Measurements from ENCODE around the gene ZNF609. TPM values are rescaled to one million over a fixed set of nuclear protein-coding genes. Genes with fewer than 3 reads are reported as not detected.

The ZNF609 gene
- polyA plus RNA-seq, 1 donor from 2014 or later, result 11.8 TPM

- H3K9me3 ChIP-seq (ENCODE audit: low read length), result no peaks in the 10 kb centered on the region
- no peak overlapping the region for H3K4me2 ChIP-seq (ENCODE audit: low read length)
These were observed 16.4 kb upstream of the ZNF609 start for GRCh38 chr15:64443747-64444621.

More at GRCh38 chr15:64443747-64444621, 16.4 kb upstream of the ZNF609 start:
- Histone ChIP-seq H3K79me2 (replicated peaks; ENCODE audit: insufficient read depth, low read length) (no peaks in the 10 kb centered on the region), H3K27me3 (ENCODE audit: insufficient read depth, low read depth, low read length) (no peaks in the 10 kb centered on the region), H3K36me3 (ENCODE audit: insufficient read depth, low read length) (no peaks in the 10 kb centered on the region), H3F3A (ENCODE audit: insufficient read depth, low read length, poor library complexity, severe bottlenecking) (no peaks in the 10 kb centered on the region), H3K27ac (ENCODE audit: low read length) (no peak overlapping the region), H3K9ac (ENCODE audit: low read length) (no peak overlapping the region), H3K9me2 (ENCODE audit: insufficient read depth, low read length) (no peaks in the 10 kb centered on the region), H3K4me3 (ENCODE audit: low read length) (no peak overlapping the region), H4K20me1 (ENCODE audit: insufficient read depth) (no peaks in the 10 kb centered on the region), H2AFZ (ENCODE audit: low read depth, low read length) (no peak overlapping the region)
- TF ChIP-seq MXI1 (conservative IDR thresholded peaks at IDR 0.05; ENCODE audit: poor library complexity, severe bottlenecking) (no peak), SMC3 (conservative IDR thresholded peaks at IDR 0.05; ENCODE audit: poor library complexity) (no peak), REST (IDR thresholded peaks at IDR 0.05; ENCODE audit: borderline replicate concordance) (no peak), TAF1 (IDR thresholded peaks at IDR 0.05; ENCODE audit: low read depth) (no peak), RAD21 (conservative IDR thresholded peaks at IDR 0.05) (no peak), EP300 (conservative IDR thresholded peaks at IDR 0.05; ENCODE audit: poor library complexity, severe bottlenecking) (no peak), POLR2AphosphoS5 (IDR thresholded peaks at IDR 0.05) (no peak), CTCF (IDR thresholded peaks at IDR 0.05; ENCODE audit: poor library complexity, severe bottlenecking) (no peak), EZH2 (IDR thresholded peaks at IDR 0.05; ENCODE audit: borderline replicate concordance, insufficient read depth, low read length, poor library complexity, severe bottlenecking) (no peak)

Data from neural cell (in vitro differentiated cells).